Measurements from ENCODE around the gene TBX4.

Gene TBX4

GRCh38 chr17:61452301-61453290, at the start of gene TBX4:
TSS of gene TBX4 (plus strand) at chr17:61452422. CDS start at chr17:61456491, 4,069 bp downstream.
- DNase-seq: no peak

- peak; percentile 66 for DNase-seq
Observed at GRCh38 chr17:61402978-61403800, 49.0 kb upstream of the TBX4 start.

GRCh38 chr17:61403801-61404662, 48.2 kb upstream of the TBX4 start:
- DNase-seq: peak; percentile 34

GRCh38 chr17:61404663-61404912, 47.6 kb upstream of the TBX4 start:
- no peak for DNase-seq

GRCh38 chr17:61404913-61405685, 47.1 kb upstream of the TBX4 start:
- no peak for DNase-seq

GRCh38 chr17:61405686-61406536, 46.3 kb upstream of the TBX4 start:
- DNase-seq: no peak

GRCh38 chr17:61406537-61406845, 45.7 kb upstream of the TBX4 start:
- DNase-seq: no peak

GRCh38 chr17:61406971-61407911, 45.0 kb upstream of the TBX4 start:
- no peak for DNase-seq

GRCh38 chr17:61408151-61409041, 43.8 kb upstream of the TBX4 start:
- DNase-seq: no peak

GRCh38 chr17:61409301-61410112, 42.7 kb upstream of the TBX4 start:
- peak; percentile 44 for DNase-seq

GRCh38 chr17:61410141-61411010, 41.8 kb upstream of the TBX4 start:
- no peak for DNase-seq

GRCh38 chr17:61411011-61411260, 41.3 kb upstream of the TBX4 start:
- DNase-seq: no peak

GRCh38 chr17:61411261-61412142, 40.7 kb upstream of the TBX4 start:
- no peak for DNase-seq

- peak; percentile 80 for DNase-seq
Observed at GRCh38 chr17:61412143-61412859, 39.9 kb upstream of the TBX4 start.

GRCh38 chr17:61412860-61413660, 39.2 kb upstream of the TBX4 start:
- peak; percentile 42 for DNase-seq

Measured in NCI-H345 (cell line).